HEK293 (cell line): ENCODE data around the gene SLC8A1.

Source experiments
- CTCF ChIA-PET: fragments of 350-600 bp; formaldehyde crosslinking; extraction: SDS; loops from one replicate; lab custom pipeline; 2021; ENCODE audit warnings: antibody characterized with exemption; lab: Yijun Ruan, JAX
- POLR2A ChIA-PET: fragments of 300-600 bp; formaldehyde crosslinking; extraction: SDS; loops from one replicate; lab custom pipeline; 2020; ENCODE audit warnings: antibody characterized with exemption, inconsistent platforms; lab: Yijun Ruan, JAX
- H3K27ac ChIP-seq: fragments of 200-500 bp; sonication (Bioruptor generic); 2 replicates; pipeline ENCODE4 v1.5.1; 2014; ENCODE audit warnings: low read depth, low read length, control low read depth, inconsistent platforms; ENCODE audit errors: extremely low read depth
- H3K36me3 ChIP-seq, 2 experiments: fragments of 200-500 bp in 1 of 2; sonication (Bioruptor generic) in 1 of 2; 1 replicate in 1 of 2; 2 replicates in 1 of 2; pipeline ENCODE4 v1.5.1; 2014 to 2017; ENCODE audit warnings: inconsistent platforms in 2 of 2, low read length in 2 of 2; ENCODE audit not compliant: control insufficient read depth in 2 of 2, insufficient read depth in 1 of 2
- H3K4me1 ChIP-seq: fragments of 200-500 bp; sonication (Bioruptor generic); 2 replicates; pipeline ENCODE4 v1.5.1; 2014; ENCODE audit warnings: mild to moderate bottlenecking, low read length, inconsistent platforms; ENCODE audit not compliant: control insufficient read depth, insufficient read depth
- H3K4me3 ChIP-seq: 2 replicates; pipeline ENCODE4 v1.5.1; 2011; ENCODE audit warnings: low read depth, mild to moderate bottlenecking, control low read depth, low read length, moderate library complexity
- H3K9me3 ChIP-seq: fragments of 200-500 bp; sonication (Bioruptor generic); 2 replicates; pipeline ENCODE4 v1.5.1; 2014; ENCODE audit warnings: low read depth, low read length, inconsistent platforms; ENCODE audit not compliant: control insufficient read depth, insufficient read depth
- GFI1B ChIP-seq: fragments of 450-650 bp; formaldehyde crosslinking; IDR thresholded peaks from 2 replicates; pipeline ENCODE4 v1.5.1; 2016; ENCODE audit warnings: missing biosample characterization, missing genetic modification characterization
- GLI2 ChIP-seq: fragments of 450-650 bp; formaldehyde crosslinking; IDR thresholded peaks from 2 replicates; pipeline ENCODE4; 2017; ENCODE audit warnings: missing biosample characterization, missing genetic modification characterization, low read depth, borderline replicate concordance
- GLIS1 ChIP-seq: fragments of 450-650 bp; formaldehyde crosslinking; IDR thresholded peaks from 2 replicates; pipeline ENCODE4 v1.5.1; 2016; ENCODE audit warnings: missing biosample characterization, missing genetic modification characterization
- KLF8 ChIP-seq: fragments of 450-650 bp; formaldehyde crosslinking; IDR thresholded peaks from 2 replicates; pipeline ENCODE4 v1.5.1; 2016; ENCODE audit warnings: missing biosample characterization, missing genetic modification characterization
- PRDM6 ChIP-seq: fragments of 450-650 bp; formaldehyde crosslinking; IDR thresholded peaks from 2 replicates; pipeline ENCODE4 v1.5.1; 2017; ENCODE audit warnings: missing biosample characterization, missing genetic modification characterization
- SALL2 ChIP-seq: fragments of 450-650 bp; formaldehyde crosslinking; IDR thresholded peaks from 2 replicates; pipeline ENCODE4 v1.5.0; 2017; ENCODE audit warnings: missing biosample characterization, mild to moderate bottlenecking, missing genetic modification characterization, borderline replicate concordance
- ZBTB8A ChIP-seq: fragments of 450-650 bp; formaldehyde crosslinking; IDR thresholded peaks from 2 replicates; pipeline ENCODE4 v1.5.1; 2016; ENCODE audit warnings: missing biosample characterization, missing genetic modification characterization
- ZNF211 ChIP-seq: fragments of 450-650 bp; formaldehyde crosslinking; IDR thresholded peaks from 2 replicates; pipeline ENCODE4 v1.5.1; 2016; ENCODE audit warnings: low read depth, missing biosample characterization, missing genetic modification characterization
- ZNF302 ChIP-seq: fragments of 450-650 bp; formaldehyde crosslinking; IDR thresholded peaks from 2 replicates; pipeline ENCODE4 v1.5.1; 2016; ENCODE audit warnings: missing biosample characterization, missing genetic modification characterization, low read depth
- ZNF324 ChIP-seq: fragments of 450-650 bp; formaldehyde crosslinking; IDR thresholded peaks from 2 replicates; pipeline ENCODE4 v1.5.1; 2016; ENCODE audit warnings: missing biosample characterization, missing genetic modification characterization
- ZNF341 ChIP-seq: fragments of 450-650 bp; formaldehyde crosslinking; IDR thresholded peaks from 2 replicates; pipeline ENCODE4; 2016; ENCODE audit warnings: low read depth, missing biosample characterization, missing genetic modification characterization
- ZNF530 ChIP-seq: fragments of 450-650 bp; formaldehyde crosslinking; IDR thresholded peaks from 2 replicates; pipeline ENCODE4 v1.5.1; 2016; ENCODE audit warnings: low read depth, missing biosample characterization, missing genetic modification characterization
- ZNF544 ChIP-seq: fragments of 450-650 bp; formaldehyde crosslinking; IDR thresholded peaks from 2 replicates; pipeline ENCODE4 v1.5.0; 2017; ENCODE audit warnings: missing biosample characterization, missing genetic modification characterization
- ZNF596 ChIP-seq: fragments of 450-650 bp; IDR thresholded peaks from 2 replicates; pipeline ENCODE4 v1.5.0; 2018; ENCODE audit warnings: missing biosample characterization, mild to moderate bottlenecking, missing genetic modification characterization, moderate library complexity
- ZNF660 ChIP-seq: fragments of 450-650 bp; IDR thresholded peaks from 2 replicates; pipeline ENCODE4 v1.5.1; 2018; ENCODE audit warnings: missing biosample characterization, mild to moderate bottlenecking, missing genetic modification characterization
- ZNF701 ChIP-seq: fragments of 450-650 bp; formaldehyde crosslinking; IDR thresholded peaks from 2 replicates; pipeline ENCODE4 v1.5.1; 2016; ENCODE audit warnings: missing biosample characterization, missing genetic modification characterization
- ZSCAN4 ChIP-seq: fragments of 450-650 bp; formaldehyde crosslinking; IDR thresholded peaks from 2 replicates; pipeline ENCODE4 v1.5.1; 2017; ENCODE audit warnings: missing biosample characterization, missing genetic modification characterization
- TF ChIP-seq, protein P1 (sequence below): fragments of 450-650 bp; IDR thresholded peaks from 2 replicates; pipeline ENCODE4 v1.5.1; 2018; ENCODE audit warnings: missing biosample characterization, mild to moderate bottlenecking, missing genetic modification characterization
- TF ChIP-seq, protein P2 (sequence below): fragments of 450-650 bp; formaldehyde crosslinking; IDR thresholded peaks from 2 replicates; pipeline ENCODE4 v1.5.1; 2016; ENCODE audit warnings: missing biosample characterization, missing genetic modification characterization
- TF ChIP-seq, protein P3 (sequence below): fragments of 450-650 bp; formaldehyde crosslinking; IDR thresholded peaks from 2 replicates; pipeline ENCODE4 v1.5.1; 2016; ENCODE audit warnings: missing biosample characterization, missing genetic modification characterization, low read depth

The SLC8A1 gene

GRCh38 chr2:40285391-40285790, 166.5 kb downstream of the SLC8A1 start:
- POLR2A ChIA-PET = no interaction called here
- Histone ChIP-seq H3K27ac (no peak overlapping the region), H3K4me3 (no peak overlapping the region), H3K4me1 (no peaks in the 10 kb centered on the region), H3K36me3 (no peaks in the 10 kb centered on the region), H3K9me3 (no peaks in the 10 kb centered on the region)
- CTCF ChIA-PET = no interaction called here
- TF ChIP-seq, protein P1, sequence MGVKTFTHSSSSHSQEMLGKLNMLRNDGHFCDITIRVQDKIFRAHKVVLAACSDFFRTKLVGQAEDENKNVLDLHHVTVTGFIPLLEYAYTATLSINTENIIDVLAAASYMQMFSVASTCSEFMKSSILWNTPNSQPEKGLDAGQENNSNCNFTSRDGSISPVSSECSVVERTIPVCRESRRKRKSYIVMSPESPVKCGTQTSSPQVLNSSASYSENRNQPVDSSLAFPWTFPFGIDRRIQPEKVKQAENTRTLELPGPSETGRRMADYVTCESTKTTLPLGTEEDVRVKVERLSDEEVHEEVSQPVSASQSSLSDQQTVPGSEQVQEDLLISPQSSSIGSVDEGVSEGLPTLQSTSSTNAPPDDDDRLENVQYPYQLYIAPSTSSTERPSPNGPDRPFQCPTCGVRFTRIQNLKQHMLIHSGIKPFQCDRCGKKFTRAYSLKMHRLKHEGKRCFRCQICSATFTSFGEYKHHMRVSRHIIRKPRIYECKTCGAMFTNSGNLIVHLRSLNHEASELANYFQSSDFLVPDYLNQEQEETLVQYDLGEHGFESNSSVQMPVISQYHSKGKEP (tag by site-specific recombination) = no peak
- TF ChIP-seq GFI1B (tag by site-specific recombination) (no peak), ZNF324 (no peak), GLIS1 (tag by site-specific recombination) (no peak), ZNF660 (tag by site-specific recombination) (no peak), SALL2 (tag by site-specific recombination) (no peak), ZNF596 (tag by site-specific recombination) (no peak), ZNF701 (tag by site-specific recombination) (no peak), KLF8 (tag by site-specific recombination) (no peak), ZNF530 (no peak), ZNF341 (tag by site-specific recombination) (no peak), ZNF302 (tag by site-specific recombination) (no peak), ZBTB8A (tag by site-specific recombination) (no peak), PRDM6 (tag by site-specific recombination) (no peak)

- TF ChIP-seq, protein P2, sequence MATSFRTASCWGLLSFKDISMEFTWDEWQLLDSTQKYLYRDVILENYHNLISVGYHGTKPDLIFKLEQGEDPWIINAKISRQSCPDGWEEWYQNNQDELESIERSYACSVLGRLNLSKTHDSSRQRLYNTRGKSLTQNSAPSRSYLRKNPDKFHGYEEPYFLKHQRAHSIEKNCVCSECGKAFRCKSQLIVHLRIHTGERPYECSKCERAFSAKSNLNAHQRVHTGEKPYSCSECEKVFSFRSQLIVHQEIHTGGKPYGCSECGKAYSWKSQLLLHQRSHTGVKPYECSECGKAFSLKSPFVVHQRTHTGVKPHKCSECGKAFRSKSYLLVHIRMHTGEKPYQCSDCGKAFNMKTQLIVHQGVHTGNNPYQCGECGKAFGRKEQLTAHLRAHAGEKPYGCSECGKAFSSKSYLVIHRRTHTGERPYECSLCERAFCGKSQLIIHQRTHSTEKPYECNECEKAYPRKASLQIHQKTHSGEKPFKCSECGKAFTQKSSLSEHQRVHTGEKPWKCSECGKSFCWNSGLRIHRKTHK = no peak
- TF ChIP-seq, protein P3, sequence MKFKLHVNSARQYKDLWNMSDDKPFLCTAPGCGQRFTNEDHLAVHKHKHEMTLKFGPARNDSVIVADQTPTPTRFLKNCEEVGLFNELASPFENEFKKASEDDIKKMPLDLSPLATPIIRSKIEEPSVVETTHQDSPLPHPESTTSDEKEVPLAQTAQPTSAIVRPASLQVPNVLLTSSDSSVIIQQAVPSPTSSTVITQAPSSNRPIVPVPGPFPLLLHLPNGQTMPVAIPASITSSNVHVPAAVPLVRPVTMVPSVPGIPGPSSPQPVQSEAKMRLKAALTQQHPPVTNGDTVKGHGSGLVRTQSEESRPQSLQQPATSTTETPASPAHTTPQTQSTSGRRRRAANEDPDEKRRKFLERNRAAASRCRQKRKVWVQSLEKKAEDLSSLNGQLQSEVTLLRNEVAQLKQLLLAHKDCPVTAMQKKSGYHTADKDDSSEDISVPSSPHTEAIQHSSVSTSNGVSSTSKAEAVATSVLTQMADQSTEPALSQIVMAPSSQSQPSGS (tag by site-specific recombination) = no peak
- no peak for TF ChIP-seq ZNF211
- TF ChIP-seq ZNF544 (tag by site-specific recombination) = no peak
- no peak for TF ChIP-seq KLF8 (tag by site-specific recombination)
- TF ChIP-seq GLI2 (tag by site-specific recombination) = no peak
- TF ChIP-seq ZSCAN4 = no peak
- TF ChIP-seq, all 188 proteins: peak for 0
- H3K36me3 ChIP-seq = no peaks in the 10 kb centered on the region
- ChIA-PET CTCF (no interaction called here), POLR2A (no interaction called here)
- no peaks in the 10 kb centered on the region for H3K9me3 ChIP-seq
- H3K4me3 ChIP-seq = no peak overlapping the region
- H3K4me1 ChIP-seq = no peaks in the 10 kb centered on the region
- H3K27ac ChIP-seq = no peak overlapping the region
Observed at GRCh38 chr2:40284797-40285196, 167.1 kb downstream of the SLC8A1 start.
